Stomach (tissue), 9 donors: ENCODE measurements around the gene RGS17. TPM values are rescaled to one million over a fixed set of nuclear protein-coding genes. Genes with fewer than 3 reads are reported as not detected.
"Not testable (repeated sequence)": the region's sequence is repeated elsewhere in the genome, so short reads cannot be mapped to it uniquely, and the experiment has no call there.

Experiments used
- DNase-seq, 2 donors: peaks; one replicate each; pipeline versions ENCODE4 v3.0.0 to v3.0.0-alpha.2; 2013 to 2019
- H3K27ac ChIP-seq, 5 donors: fragments of 200-600 bp in 4 of 5; sonication (generic) in 4 of 5; one replicate each; pipeline ENCODE4 v1.5.1; 2013 to 2019; ENCODE audit warnings: mild to moderate bottlenecking in 1 of 5, moderate library complexity in 1 of 5
- H3K27me3 ChIP-seq, 3 donors: fragments of 200-600 bp; sonication (generic); one replicate each; pipeline ENCODE4 v1.5.1; 2017 to 2019; ENCODE audit warnings: mixed run types in 1 of 3
- H3K36me3 ChIP-seq, 4 donors: fragments of 200-600 bp; sonication (generic); 1 replicate in 3 of 4; 2 replicates in 1 of 4; pipeline ENCODE4 v1.5.1; 2016 to 2019
- H3K4me1 ChIP-seq, 4 donors: fragments of 200-600 bp; sonication (generic); one replicate each; pipeline ENCODE4 v1.5.1; 2016 to 2019
- H3K4me3 ChIP-seq, 4 donors: fragments of 200-600 bp; sonication (generic) in 3 of 4; one replicate each; pipeline ENCODE4 v1.5.1; 2016 to 2019; ENCODE audit warnings: mild to moderate bottlenecking in 1 of 4
- H3K9me3 ChIP-seq, 4 donors: fragments of 200-600 bp; sonication (generic); one replicate each; pipeline ENCODE4 v1.5.1; 2016 to 2019
- EP300 ChIP-seq: sonication (generic); formaldehyde crosslinking; IDR thresholded peaks from one replicate; pipeline ENCODE4 v1.6.1; 2017; ENCODE audit warnings: antibody characterized with exemption
- POLR2A ChIP-seq, 4 donors: fragments of 450-650 bp; IDR thresholded peaks; one replicate each; pipeline ENCODE4 v1.6.1; 2016; ENCODE audit warnings: antibody characterized with exemption in 4 of 4, control low read depth in 2 of 4, mild to moderate bottlenecking in 1 of 4, moderate library complexity in 1 of 4
- POLR2AphosphoS5 ChIP-seq, 3 donors: sonication (generic); formaldehyde crosslinking; IDR thresholded peaks; one replicate each; pipeline ENCODE4 v1.6.1; 2016; ENCODE audit warnings: antibody characterized with exemption in 3 of 3
- WGBS, 5 donors: extraction: QIAGEN DNeasy Blood & Tissue Kit in 3 of 5; methylation state at CpG; one replicate each; pipeline versions ENCODE4 v1.1.5 to v1.1.7; 2013 to 2018; 5-methylcytosine and 5-hydroxymethylcytosine counted together
- intact Hi-C: fragments of 100-400 bp; cut with DNase I; formaldehyde crosslinking; loops from one replicate; pipeline ENCODE4 v1.15.1; 2023; ENCODE audit warnings: low total_unique reads
- polyA plus RNA-seq, 3 donors: library from polyadenylated mRNA; stranded (reverse); fragments of 200-250 nt; gene quantifications; one replicate each; pipeline ENCODE4 v1.2.3, GENCODE V29; 2013
- total RNA-seq, 5 donors: library from RNA; depleted of rRNA; stranded (reverse); fragments of >200 nt; gene quantifications; one replicate each; pipeline versions ENCODE4 v1.1.0 to v1.2.3, GENCODE V29; 2014 to 2016
- TF ChIP-seq, protein P1 (sequence below), 7 experiments: fragments of 450-650 bp in 4 of 7; fragments of 200-600 bp in 3 of 7; sonication (generic) in 3 of 7; IDR thresholded peaks; one replicate each; pipeline ENCODE4 v1.5.1; 2016 to 2019; ENCODE audit warnings: antibody characterized with exemption in 7 of 7, control low read depth in 2 of 7, mild to moderate bottlenecking in 1 of 7
- donor health status: healthy with polysubstance abuse.
- donor health status: Bipolar disorder and iron deficiency.
- donor health status: healthy.

Gene RGS17
- total and polyA plus RNA-seq, 8 donors, result 0.33 to 2.8 (median 1.7) TPM; not detected in 1

DNA sequence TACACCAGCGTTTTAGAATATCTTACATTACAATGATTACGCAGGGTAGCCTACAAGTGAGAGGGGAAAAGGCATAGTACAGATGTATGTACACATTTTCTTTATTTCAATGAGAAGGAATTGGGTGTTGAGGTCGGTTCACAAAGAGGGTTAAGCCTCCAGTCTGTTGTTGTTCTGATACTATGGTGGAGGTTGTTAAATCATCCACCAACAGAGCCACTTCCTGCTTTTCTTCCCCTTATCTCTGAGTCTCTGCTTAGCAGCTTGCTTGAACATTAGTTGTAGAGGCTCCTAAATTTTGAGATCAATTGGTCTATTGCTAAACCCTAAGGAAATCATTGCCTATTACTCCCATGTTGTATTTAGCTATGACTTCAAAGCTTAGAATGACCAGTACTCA, 7.3 kb downstream of the RGS17 start:
- intact Hi-C loops, result no loop called here
- no peak for DNase-seq
- Histone ChIP-seq H3K9me3 (no peaks in the 10 kb centered on the region), H3K27me3 (peaks cover 0 to 24% (median 4%) of the 10 kb centered on the region in 3 donors), H3K4me3 (no peak overlapping the region), H3K4me1 (peaks cover 0 to 9% (median 8%) of the 10 kb centered on the region in 4 donors), H3K36me3 (no peaks in the 10 kb centered on the region), H3K27ac (no peak overlapping the region)
- TF ChIP-seq EP300, result no peak
- TF ChIP-seq, protein P1, sequence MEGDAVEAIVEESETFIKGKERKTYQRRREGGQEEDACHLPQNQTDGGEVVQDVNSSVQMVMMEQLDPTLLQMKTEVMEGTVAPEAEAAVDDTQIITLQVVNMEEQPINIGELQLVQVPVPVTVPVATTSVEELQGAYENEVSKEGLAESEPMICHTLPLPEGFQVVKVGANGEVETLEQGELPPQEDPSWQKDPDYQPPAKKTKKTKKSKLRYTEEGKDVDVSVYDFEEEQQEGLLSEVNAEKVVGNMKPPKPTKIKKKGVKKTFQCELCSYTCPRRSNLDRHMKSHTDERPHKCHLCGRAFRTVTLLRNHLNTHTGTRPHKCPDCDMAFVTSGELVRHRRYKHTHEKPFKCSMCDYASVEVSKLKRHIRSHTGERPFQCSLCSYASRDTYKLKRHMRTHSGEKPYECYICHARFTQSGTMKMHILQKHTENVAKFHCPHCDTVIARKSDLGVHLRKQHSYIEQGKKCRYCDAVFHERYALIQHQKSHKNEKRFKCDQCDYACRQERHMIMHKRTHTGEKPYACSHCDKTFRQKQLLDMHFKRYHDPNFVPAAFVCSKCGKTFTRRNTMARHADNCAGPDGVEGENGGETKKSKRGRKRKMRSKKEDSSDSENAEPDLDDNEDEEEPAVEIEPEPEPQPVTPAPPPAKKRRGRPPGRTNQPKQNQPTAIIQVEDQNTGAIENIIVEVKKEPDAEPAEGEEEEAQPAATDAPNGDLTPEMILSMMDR (IDR thresholded peaks at IDR 0.05), result no peak
- no peak for TF ChIP-seq POLR2AphosphoS5 (IDR thresholded peaks at IDR 0.05)
- TF ChIP-seq POLR2A (IDR thresholded peaks at IDR 0.05), result no peak
- 64 to 77% (median 71%) methylated on average over 3 of the region's 3 CpGs for WGBS, 5 donors

DNA sequence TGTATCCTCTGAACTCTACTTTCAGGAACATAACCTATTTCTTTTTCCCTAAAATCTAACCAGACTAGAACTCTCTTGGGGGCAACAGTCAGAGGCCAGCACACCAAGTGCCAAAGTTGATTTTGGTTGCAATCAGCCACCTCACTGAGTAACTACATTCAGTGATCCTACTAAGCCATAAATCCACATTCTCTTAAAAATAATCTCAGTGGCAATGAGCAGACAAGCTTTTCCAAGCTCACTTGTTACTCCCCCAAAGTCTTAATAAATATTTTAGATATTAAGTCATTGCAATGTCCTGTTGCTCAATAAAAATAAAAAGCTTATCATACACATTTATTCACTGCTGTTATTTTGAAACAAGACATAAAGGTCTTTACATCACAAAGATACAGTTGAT, 9.8 kb downstream of the RGS17 start:
- no peak for TF ChIP-seq EP300
- TF ChIP-seq, protein P1 (IDR thresholded peaks at IDR 0.05), result no peak
- no peak for DNase-seq
- Histone ChIP-seq H3K4me1 (peaks cover 0 to 9% (median 8%) of the 10 kb centered on the region in 4 donors), H3K4me3 (no peak overlapping the region), H3K27ac (no peak overlapping the region), H3K36me3 (no peaks in the 10 kb centered on the region), H3K9me3 (no peaks in the 10 kb centered on the region), H3K27me3 (peaks cover 0 to 4% (median 0%) of the 10 kb centered on the region in 3 donors)
- intact Hi-C loops, result no loop called here

DNA sequence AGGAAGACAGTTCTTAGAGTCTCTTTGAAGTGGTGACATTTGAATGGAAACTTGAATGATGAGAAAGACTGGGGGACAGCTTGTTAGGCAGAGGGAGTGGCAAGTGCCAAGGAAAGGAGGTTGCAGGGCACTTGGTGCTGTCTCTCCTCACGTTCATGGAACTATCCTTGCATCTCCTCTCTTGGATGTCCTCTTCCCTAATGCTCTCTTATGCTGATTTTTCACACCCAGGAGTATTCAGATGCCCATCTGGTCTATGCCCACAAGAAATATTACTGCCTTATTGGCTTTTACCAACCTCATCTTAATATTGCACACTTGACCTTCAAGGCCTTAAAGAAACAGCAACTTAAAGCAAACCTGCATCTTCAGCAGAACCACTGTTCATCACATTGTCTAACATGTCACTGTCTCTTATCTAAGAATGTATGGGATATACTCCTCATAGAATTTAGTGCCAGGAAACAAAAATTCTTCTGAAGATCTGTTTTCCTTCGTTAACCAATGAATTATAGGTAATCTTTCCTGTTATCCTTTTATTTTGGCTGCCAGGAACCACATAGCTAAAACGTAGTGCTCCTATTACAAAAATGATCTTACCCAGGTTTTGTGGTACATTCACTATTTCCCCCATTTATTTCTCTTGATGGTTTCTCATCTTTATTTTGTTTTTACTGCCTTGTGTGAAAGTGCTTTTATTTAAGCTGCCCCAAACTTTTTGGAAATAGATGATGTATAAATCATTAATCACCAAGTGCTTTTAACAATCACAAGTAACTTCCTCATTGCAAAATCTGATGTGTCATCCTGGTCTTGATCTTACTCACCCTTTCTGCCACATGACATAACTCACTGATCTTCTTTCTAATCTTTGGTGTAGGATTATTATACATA, 12.8 kb downstream of the RGS17 start:
- 54 to 66% (median 63%) methylated on average over 3 of the region's 3 CpGs for WGBS, 5 donors
- H3K36me3 ChIP-seq, result no peaks in the 10 kb centered on the region
- H3K4me1 ChIP-seq, result no peaks in the 10 kb centered on the region
- intact Hi-C loops, result no loop called here
- no peak for TF ChIP-seq POLR2A (IDR thresholded peaks at IDR 0.05)
- TF ChIP-seq POLR2AphosphoS5 (IDR thresholded peaks at IDR 0.05), result peak in 1 of 3 donors; percentile 17
- no peak overlapping the region for H3K4me3 ChIP-seq
- H3K9me3 ChIP-seq, result peaks cover 0 to 9% (median 5%) of the 10 kb centered on the region in 4 donors
- no peak overlapping the region for H3K27ac ChIP-seq
- no peaks in the 10 kb centered on the region for H3K27me3 ChIP-seq
- DNase-seq, result no peak

DNA sequence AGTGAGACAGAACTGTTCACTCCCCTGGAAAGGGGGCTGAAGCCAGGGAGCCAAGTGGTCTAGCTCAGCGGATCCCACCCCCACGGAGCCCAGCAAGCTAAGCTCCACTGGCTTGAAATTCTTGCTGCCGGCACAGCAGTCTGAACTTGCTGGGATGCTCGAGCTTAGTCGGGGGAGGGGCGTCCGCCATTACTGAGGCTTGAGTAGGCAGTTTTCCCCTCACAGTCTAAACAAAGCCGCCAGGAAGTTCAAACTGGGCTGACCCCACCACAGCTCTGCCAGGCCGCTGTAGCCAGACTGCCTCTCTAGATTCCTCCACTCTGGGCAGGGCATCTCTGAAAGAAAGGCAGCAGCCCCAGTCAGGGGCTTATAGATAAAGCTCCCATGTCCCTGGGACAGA, 20.0 kb downstream of the RGS17 start:
- H3K36me3 ChIP-seq, H3K4me1 ChIP-seq, intact Hi-C loops, H3K27ac ChIP-seq, H3K4me3 ChIP-seq, H3K27me3 ChIP-seq, DNase-seq: not testable (repeated sequence)
- H3K9me3 ChIP-seq, result peaks cover 0 to 15% (median 8%) of the 10 kb centered on the region in 4 donors
- WGBS, 5 donors, result 70 to 88% (median 82%) methylated on average over 8 to 9 of the region's 9 CpGs

DNA sequence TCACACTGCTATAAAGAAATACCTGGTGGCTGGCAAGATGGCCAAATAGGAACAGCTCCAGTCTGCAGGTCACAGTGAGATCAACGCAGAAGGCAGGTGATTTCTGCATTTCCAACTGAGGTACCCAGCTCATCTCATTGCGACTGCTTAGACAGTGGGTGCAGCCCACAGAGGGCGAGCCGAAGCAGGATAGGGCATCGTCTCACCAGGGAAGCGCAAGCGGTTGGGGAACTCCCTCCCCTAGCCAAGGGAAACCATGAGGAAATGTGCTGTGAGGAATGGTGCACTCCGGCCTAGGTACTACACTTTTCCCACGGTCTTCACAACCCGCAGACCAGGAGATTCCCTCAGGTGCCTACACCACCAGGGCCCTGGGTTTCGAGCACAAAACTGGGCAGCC, 20.5 kb downstream of the RGS17 start:
- WGBS, 5 donors, result 91 to 97% (median 93%) methylated on average over 11 of the region's 11 CpGs

DNA sequence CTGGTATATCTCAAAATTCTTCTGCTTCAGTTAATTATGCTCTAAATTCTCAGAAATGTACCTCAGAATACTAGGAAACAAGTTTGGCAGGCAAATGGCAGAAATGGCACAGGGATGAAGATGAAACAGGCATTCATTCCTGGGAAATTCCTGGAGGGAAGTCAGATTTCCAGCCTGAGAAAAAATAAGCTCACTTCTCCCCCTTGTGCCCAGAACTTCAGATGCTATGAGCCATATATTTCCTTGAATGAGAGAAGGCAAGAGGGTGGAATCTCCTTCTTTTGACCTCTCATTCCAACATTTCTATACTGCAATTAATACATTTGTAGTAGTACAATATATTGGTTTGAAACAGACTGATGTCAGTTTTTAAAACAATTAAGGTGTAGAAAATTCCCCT, 22.8 kb downstream of the RGS17 start:
- intact Hi-C loops, result no loop called here
- peaks cover 0 to 10% (median 3%) of the 10 kb centered on the region in 4 donors for H3K4me1 ChIP-seq
- H3K4me3 ChIP-seq, result no peak overlapping the region
- H3K36me3 ChIP-seq, result no peaks in the 10 kb centered on the region
- H3K9me3 ChIP-seq, result peaks cover 0 to 8% (median 4%) of the 10 kb centered on the region in 4 donors
- no peak for TF ChIP-seq EP300
- TF ChIP-seq, protein P1 (IDR thresholded peaks at IDR 0.05), result peak in 3 of 7 experiments; percentile 11 to 25 (median 11)
- no peak for TF ChIP-seq POLR2A (IDR thresholded peaks at IDR 0.05)
- H3K27me3 ChIP-seq, result no peaks in the 10 kb centered on the region
- no peak overlapping the region for H3K27ac ChIP-seq
- DNase-seq, result peak in 1 of 2 donors; percentile 32

More for the DNA sequence above, 20.5 kb downstream of the RGS17 start:
- H3K4me3 ChIP-seq, H3K36me3 ChIP-seq, DNase-seq, H3K27me3 ChIP-seq, H3K27ac ChIP-seq, intact Hi-C loops, H3K4me1 ChIP-seq: not testable (repeated sequence)
- peaks cover 0 to 15% (median 8%) of the 10 kb centered on the region in 4 donors for H3K9me3 ChIP-seq
